Stimulated activated CD4-positive, alpha-beta T cell treated with anti-CD3 and anti-CD28 coated beads, Interleukin-2, amount 100 ng/mL, for 24 hours (primary cell): ENCODE data around the gene SND1.

Experiments
- DNase-seq, 2 donors: peaks; one replicate each; pipeline ENCODE4 v3.0.0-alpha.2; 2020

The SND1 gene

DNA sequence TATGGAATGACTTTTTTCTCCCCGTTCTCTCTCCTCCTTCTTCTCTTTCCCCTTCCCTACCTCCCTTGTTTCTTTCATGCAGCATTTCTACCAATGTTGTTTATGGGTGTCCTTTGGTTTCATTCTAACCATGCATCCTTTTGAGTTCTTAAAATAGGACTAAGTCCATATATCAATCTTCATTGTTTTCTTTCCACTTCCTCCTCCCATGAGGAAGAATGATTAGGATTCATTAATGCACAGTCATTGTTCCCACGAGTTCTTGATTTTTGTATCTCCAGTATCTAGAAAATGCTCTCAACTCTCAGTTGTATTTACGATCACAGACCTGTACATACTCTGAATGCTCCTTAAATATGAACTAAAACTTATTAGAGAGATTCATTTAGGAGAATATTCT lies 226.0 kb downstream of the SND1 start:
- no peak for DNase-seq

DNA sequence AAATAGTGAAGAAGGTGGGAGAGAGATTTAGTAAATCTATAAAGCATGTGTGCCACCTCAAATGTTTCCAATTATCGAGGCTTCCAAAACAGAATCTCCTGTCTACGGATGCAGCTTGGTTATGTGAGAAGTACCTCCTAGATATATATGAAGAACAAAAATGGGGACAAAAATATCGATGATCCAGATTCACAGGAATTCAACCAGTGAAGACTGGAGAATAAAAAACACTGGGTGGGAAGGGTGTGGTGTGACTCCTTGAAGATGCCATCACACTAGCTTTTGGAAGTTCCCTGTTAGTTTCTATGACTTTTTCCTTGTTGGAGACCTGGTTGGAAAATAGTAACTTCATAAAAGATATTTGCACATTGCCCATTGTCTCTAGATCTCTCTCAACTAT lies 226.8 kb downstream of the SND1 start:
- no peak for DNase-seq

DNA sequence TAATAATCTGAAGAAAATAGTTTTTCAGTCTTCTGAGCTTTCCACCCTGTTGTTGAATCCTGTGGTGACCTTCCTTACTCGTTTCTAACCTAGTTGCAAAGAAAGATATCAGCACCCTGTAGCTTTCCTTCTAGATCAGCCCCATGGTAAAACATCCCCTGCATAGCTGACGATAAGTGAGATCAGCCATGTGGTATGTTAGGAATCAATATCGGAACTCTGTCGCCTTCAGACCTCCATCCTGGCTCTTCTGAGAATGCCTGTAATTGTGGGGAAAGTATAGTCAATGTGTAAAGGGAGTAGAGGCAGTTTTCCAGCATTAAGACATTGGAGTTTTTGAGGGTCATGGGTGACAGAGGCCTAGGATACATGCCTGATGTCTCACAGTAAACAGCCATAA lies 227.4 kb downstream of the SND1 start:
- no peak for DNase-seq

DNA sequence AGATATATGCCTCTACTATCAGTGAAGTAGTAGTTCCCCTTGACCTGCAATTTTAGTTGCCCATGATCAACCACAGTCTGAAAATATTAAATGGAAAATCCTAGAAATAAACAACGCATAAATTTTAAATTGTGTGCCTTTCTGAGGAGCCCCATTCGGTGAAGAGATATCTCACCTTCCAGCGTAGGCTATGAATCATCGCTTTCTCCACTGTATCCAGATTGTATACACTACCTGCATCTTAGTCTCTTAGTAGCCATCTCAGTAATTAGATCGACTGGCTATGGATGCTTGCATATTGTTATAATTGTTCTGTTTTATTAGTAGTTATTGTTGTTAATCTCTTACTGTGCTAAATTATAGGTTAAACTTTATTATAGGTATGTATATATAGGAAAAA lies 227.9 kb downstream of the SND1 start:
- no peak for DNase-seq

DNA sequence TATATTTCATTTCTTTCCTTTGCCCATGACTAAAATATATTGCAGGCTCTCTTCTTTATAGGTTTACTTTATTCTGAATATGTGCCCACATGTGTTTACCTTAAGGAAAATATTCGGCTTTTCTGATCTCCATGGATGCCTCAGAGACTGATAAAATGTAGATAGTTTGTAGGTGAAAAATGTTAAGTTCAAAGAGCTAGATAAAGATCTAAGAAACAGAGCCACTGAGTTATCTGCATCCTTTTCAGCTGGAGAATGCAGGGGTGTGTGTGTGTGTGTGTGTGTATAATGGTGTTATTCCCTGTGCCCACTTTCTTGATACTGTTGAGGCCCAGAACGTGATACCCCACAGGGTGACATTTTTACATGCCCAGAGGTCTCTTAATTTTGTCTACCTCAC lies 228.5 kb downstream of the SND1 start:
- no peak for DNase-seq

DNA sequence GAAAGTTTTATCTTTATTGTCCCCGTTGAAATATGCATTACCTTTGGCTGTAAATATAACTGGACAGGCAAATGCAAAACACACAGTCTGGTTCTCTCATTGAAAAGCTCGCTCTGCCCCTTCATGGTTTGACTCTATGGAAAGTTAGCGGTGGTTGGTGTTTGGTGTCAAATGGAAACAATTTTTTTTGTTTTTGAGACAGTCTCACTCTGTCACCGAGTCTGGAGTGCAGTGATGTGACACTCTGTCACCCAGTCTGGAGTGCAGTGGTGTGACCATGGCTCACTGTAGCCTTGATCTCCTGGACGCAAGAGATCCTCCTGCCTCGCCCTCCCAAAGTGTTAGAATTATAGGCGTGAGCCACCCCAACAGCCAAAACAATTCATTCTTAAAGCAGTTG lies 229.6 kb downstream of the SND1 start:
- no peak for DNase-seq

DNA sequence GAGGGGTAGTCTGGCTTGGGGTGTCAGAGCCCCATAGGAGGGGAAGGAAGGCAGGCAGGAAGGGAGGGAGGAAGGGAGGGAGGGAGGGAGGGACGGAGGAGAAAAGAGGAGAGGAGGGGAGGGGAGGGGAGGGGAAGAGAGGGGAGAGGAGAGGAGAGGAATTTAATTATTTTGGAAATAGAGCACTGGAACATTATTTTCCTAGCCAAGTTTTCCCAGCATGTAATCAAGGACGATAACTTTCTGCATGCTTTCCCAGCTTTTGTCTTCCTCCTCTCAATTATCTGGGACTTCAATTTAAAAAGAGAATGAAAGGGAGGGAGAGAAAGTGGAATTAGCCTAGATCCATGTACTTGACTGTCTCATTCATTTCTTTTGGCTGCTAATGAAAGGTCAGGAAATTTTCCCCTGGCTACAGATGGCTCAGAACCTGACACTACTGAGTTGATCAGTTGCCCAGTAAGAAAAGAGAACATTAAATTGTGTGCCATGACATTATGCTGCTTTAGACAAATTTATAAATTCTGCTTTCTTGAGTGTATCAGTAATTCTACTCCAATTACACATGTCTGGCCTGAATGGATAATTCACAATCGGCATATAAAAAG lies 230.4 kb downstream of the SND1 start:
- no peak for DNase-seq

DNA sequence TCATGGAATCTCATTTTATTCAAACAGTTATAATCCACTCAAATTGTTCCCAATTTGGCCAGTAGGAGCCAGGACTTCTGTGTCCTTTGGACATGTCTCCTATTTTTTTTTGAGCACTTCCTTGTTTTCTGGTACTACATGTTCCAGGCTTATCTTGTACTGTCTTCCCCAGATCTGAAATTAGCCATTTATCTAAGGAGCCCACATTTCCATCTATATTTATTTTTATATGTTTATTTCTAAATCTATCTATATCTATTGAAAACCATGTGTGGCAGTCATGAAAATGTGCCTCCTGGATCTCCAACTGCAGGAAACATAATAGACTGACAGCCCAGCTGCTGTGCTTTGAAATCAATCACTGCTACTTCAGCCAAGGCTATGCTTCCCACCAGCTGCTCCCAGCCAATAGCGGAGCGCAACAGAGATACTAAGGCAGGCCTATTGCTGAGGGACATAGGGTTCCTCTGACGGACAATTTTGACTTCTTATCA lies 232.1 kb downstream of the SND1 start:
- DNase-seq = no peak

DNA sequence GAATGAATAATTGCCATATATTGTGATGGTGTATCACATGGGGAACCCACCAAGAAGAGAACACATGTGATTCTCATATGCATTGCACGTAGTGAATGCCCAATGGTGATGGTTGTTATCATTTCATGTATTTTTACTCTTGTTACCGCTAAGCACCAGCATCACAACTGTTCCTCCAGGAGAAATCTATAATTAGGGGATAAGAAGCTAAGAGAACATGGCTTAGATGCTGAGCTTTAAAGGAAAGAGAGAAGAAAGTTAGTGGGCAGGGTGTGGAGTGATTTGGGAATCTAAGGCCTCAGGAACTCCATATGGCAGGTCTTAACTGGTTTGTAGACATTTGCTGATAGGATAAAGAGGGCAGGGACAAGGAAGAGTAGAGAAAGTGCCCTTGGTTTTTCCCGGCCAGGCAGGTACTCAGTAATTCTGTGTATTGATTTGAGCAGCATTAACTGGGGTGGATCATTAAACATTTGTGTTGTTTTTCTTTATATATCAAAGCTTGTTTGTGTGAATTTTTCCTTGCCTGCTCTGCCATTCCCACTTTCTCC lies 233.3 kb downstream of the SND1 start:
- DNase-seq = no peak

DNA sequence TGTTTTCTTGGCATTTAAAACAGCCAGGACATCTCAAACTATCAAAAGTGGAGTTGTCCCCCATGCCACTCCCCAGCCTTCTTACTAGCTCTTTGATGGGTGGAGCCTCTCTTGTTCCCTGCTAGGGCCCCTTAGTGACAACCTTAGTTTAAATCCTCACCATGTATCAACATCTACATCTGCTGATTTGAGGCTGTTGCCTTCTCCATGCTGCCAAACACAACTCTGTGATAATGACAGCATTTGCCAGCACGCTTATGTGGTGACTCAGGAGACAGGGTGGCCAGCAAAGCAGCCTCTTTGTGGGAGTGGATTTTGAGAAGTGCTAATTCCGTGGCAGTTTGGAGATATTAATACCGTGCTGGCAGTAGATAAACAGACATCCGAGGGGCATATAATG lies 233.8 kb downstream of the SND1 start:
- no peak for DNase-seq

DNA sequence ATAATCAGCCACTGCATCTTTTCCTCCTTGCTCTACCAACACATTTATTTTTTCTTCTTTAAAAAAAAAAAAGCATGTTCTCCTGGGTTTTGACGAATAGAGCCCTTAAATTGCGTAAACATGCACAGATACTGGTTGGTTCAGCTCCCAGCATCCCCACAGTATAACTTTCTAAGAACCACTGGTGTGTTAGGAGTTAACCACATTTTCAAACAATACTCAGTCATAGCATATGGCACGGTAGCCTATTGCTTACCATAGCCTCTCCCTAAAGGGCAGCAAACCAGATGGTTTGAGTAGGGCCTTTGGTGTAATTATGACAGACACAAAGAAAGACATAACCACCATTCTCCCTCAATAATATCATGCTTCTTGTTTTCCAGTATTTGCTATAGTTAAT lies 234.3 kb downstream of the SND1 start:
- no peak for DNase-seq

DNA sequence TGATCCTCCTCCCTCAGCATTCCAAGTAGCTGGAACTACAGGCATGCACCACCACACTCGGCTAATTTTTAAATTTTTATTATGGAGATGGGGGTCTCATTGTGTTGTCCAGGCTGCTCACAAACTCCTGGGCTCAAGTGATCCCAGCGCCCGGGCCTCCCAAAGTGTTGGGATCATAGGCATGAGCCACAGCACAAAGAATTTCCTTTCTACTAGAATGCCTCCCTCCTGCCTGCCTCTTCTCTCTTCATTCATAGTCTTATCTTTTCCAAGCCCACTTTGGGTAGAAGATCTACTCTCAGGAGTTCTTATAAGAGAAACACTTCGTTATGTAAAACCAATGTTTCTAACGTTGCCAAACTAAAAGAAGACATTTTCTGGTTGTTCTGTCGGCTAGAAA lies 235.1 kb downstream of the SND1 start:
- no peak for DNase-seq

DNA sequence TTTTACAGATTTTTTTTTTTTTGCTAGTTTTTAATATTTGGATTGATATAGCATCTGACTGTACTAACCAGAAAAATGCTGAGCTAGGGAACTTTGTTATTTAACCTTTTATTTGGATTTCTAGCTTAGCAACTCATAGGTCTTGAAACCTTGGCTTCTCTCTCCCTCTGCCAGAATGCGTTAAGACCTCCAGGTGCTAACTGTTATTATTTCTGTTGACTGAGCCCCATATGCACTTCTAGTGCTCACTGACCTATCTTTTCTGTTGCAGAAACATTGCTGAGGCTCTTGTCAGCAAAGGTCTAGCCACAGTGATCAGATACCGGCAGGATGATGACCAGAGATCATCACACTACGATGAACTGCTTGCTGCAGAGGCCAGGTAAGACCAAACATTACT lies 235.6 kb downstream of the SND1 start:
- DNase-seq = no peak

DNA sequence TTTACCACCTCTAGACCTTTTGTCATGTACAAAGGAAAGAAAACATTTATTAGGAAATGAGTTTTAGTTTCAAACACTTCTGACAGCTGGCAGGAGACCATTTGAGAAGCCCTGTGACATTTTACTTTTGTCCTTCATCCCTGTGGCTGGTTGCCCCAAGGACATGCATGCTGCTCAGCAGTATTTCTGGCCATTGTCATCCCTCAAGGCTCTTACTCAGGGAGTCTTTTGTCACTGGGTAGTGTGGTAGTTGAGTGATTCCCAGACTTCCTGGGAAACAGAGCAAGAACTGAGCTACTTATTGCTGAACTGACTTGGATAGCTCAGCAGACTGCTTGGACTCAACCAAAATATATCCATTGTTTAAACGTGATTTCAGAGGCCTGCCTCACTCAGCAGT lies 236.4 kb downstream of the SND1 start:
- no peak for DNase-seq

DNA sequence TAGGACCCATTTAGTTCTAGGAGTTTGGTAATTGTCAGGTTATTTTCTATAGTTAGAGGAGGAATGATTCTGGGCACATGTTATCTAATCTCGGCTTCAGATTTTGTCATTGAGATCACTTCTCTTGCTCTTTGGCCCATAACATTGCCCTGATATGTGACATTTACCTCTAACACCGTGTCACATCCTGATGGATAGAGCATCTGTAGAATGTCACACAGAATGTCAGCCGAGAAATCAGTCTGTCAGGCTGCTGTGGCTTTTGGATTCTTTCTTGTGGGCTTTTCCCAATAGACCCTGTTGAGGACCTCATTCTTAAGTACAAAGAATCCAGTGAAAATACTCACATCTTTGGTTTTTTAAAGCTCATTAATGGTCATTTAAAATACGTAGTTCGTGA lies 236.8 kb downstream of the SND1 start:
- no peak for DNase-seq

DNA sequence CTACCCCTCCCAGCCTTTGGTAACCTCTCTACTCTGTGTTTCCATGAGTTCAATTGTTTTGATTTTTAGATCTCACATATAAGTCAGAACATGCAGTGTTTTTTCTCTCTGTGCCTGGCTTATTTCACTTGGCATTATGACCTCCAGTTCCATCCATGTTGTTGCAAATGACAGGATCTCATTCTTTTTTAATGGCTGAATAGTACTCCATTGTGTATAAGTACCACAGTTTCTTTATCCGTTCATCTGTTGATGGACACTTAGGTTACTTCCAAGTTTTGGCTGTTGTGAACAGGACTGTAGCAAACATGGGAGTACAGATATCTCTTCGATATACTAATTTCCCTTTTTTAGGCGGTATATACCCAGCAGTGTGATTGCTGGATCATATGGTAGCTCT lies 237.7 kb downstream of the SND1 start:
- no peak for DNase-seq

DNA sequence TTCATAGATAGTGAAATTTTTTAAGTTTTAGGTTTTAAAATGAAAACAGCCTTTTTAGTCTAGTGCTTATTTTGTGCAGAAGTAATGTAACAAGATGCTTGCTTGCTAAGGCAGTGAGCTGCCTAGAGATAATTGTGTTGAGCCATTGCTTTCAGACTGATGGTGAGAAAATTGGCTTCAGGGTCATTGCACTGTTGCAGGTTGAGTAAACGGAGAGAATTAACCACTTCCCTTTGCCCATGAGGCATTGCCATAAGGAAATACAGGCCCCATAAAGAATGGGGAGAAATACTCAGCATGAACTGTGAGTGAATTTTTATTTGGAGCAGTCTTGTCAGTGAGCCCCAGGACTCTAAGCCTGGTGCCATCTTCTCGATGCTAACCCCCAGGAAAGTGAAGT lies 238.7 kb downstream of the SND1 start:
- DNase-seq = no peak

DNA sequence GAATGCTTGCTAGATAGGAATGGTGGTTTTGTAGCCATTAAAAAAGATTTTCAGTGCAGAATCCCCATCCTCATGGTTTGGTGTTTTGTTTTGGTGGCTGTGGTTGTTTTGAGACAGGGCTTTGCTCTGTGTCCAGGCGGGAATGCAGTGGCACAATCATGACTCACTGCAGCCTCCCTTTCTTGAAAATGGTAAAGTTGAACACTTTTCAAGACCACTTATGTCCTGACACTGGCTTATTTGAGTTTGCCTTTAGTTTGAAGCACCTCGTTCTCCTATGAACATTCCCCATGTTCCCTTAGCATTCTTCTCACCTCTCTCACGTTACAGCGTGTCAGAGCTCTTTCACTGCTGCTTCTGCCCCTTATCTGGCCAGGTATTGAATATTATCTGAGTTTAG lies 239.2 kb downstream of the SND1 start:
- no peak for DNase-seq

DNA sequence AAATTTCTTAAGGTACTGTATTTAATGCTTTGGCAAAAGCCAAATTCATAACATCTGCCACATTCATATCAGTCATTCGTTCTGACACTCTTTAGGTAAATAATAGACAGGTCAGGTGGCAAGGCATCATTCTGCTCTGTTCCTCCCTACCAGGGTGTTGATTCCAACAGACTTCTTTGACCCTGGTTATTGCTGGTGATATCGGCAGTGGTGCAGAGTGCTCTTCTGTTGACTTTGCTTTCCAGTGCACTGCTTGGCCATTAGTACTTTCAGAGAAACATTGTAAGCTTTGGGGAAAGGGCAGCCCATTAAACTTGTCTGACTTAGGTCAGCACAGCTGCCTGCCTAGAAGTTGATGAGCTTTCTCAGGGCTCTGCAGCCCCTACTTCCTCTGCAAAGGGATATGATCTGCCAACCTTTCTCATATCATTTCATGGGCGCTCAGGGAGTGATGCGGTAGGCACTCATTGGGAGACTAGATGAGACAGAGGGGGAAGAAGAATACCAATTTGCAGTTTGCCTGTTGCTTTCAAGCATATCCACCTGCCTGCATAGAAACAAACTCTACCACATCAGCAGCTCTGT lies 240.0 kb downstream of the SND1 start:
- DNase-seq = no peak

DNA sequence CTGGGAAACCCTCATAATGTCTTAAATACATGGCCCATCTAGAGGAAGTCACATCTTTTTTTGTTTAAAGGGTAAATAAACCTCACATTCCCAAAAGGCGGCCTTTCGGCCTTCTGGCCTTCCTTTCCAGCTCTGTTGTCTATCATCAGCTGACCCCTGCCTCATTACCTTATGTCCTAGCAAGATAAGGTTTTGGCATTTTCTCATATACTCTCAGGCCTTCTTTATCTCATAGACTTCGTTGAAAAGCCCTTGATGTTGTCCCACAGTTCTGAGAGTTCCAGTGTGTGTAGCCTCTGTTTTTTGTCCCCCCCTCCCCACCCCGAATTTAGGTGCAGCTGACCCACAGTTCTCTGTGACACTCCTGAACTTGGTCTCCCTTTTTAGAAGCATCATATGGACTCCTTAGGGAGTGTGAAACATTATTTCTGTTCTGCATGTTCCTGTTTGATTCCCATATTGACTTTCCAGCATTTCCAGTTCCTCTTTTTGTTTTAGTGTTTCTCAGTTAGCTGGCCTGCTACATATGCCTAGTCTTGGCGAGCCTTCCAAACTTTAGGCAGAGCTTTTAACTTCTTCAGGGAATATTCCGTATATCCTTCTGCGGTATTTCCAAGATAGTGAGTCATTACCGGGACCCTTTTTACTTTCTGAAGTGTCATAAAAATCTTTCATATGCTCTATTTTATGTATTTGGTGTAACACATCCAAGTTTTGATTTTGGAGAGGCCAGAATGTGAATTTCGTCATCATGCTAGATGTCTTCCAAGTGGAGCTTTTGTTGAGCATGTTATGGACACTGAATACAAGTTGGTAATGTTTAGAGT lies 240.7 kb downstream of the SND1 start:
- DNase-seq = no peak

DNA sequence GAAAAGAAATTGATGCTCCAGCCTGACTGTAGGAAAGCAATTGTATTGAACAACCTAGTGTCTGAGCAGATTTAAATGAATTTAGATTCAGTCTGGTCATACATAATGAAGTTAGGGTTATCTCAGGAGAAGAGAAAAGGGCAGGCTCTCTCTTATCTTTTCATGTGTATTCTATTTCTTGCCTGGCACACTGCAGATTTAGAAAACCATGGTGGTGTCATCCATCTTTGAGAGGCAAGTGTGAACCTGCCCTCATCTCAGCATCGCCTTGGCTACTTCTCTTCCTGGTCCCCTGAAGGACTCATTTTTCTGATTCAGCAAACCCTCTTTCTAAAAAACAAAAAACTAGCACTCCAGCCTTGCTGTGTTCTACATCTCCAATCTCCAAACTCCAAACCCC lies 241.6 kb downstream of the SND1 start:
- DNase-seq = no peak

DNA sequence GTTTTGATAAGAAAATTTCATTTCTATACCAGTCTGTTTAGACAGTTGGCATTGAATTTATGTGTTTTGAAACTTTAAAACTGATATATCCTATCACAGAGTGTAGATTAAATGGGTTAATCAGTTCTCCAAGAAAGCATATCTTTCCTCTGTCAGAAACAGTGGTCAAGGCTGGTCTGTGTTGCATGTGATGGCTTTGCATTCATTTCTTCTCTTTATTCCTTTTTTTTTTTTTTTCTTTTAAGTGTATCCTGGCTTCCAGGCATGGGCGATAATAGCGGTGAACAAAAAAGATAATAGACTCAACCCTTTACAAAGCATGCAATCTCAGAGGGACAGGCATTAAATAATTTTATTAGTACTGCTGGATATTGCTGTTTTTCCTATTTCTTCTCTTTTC lies 242.6 kb downstream of the SND1 start:
- DNase-seq = no peak

DNA sequence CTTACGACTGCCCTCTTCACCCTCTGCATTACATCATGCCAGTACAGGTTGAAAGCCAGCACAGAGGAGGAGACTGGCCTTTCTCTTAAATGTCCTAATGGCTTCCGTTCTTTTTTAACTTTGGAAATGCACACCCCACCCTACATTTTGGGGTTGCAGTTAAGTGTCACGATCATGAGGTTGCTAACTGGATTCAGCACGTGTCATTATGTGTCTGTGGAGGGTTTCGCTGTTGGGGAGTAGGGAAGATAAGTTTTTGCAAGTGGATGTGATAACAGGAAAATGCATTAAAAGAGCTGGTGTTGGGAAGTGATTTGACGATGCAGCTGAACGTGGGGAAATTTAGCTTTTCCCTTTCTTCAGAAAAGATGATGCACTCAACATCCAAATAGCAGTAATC lies 243.4 kb downstream of the SND1 start:
- DNase-seq = no peak

DNA sequence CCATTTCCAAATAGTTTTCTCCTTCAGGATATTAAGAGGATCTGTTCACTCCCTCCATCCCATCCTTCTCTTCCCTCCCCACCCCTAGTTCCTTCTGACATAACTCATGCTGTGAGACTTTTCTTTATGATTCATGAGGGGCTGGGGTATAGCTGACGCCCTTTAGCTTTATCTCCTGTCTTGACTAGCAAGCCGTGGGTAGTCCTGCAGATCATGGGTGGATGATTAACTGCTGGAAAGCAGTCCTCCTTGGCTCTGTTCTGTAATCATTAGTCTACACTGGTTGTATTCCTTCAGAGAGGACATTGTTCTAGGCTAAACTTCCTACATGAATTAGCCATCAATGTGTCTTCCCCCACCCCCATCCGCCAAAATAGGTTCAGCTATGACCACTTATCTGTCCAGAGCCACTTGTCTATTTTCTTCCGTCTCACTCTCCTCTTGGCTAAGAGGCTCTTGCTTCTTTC lies 243.9 kb downstream of the SND1 start:
- no peak for DNase-seq
